ENCODE data around the gene SRC. TPM values are rescaled to one million over a fixed set of nuclear protein-coding genes. Genes with fewer than 3 reads are reported as not detected.

The SRC gene
- total and polyA plus RNA-seq, 2 donors (not counting 3 experiments of a cell fraction or from before 2014, with no cell fraction given), result 22.6 to 29.4 TPM

DNA sequence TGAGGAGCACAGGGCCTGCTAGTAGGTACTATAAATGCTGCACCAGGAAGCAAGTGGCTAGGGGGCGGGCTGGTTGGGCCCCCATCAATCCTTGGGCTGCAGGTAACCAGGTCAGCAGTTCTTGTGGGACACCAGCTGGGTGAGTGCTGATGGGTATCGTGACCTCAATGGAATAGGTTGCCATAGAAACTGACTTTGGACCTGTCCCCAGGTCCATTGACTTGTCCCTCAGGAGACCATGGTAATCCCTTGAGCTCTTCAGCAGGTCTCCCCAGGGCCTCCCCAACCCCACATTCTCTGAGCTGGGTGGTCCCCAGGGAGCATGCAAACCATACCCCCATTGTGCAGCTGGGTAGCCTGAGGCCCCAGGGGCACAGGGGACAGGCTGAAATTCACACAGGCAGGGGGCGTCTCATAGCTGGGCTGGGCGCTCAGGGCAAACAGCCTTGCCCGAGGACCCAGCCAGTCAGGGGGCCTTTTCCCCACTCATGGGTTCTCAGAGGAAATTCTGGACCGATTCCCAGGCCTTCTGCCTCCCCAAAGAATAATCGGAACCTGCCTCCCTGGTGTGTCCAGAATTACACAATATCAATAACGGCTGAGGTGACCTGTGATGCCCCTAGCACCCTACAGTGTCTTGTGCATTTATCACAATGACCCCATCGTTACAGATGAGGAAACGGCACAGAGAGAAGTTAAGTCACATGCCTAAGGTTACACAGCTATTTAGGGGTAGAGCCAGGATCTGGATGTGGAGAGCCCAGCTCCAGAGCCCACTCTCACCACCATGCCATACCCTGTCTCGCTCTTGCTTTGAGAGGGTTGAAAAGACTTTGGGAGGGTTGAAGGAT lies 35.9 kb downstream of the SRC start:
- DNase-seq (ENCODE audit: low read depth, low spot score), result no peak

More for the DNA sequence above, 35.9 kb downstream of the SRC start:
- Histone ChIP-seq H2AFZ (ENCODE audit: low read depth, low read length) (no peak overlapping the region), H3K4me1 (ENCODE audit: control insufficient read depth, extremely low read depth, insufficient read depth, low read length) (peaks cover 29% of the 10 kb centered on the region), H4K20me1 (replicated peaks; ENCODE audit: control insufficient read depth, extremely low read depth, insufficient read depth, low read length) (no peaks in the 10 kb centered on the region), H3K4me3 (replicated peaks in 1 of 3; ENCODE audit: insufficient read depth in 1 of 3, low read depth in 1 of 3, low read length in 3 of 3) (no peak overlapping the region), H3K27me3 (ENCODE audit: control insufficient read depth in 2 of 2, insufficient read depth in 2 of 2, low read length in 2 of 2) (no peaks in the 10 kb centered on the region), H3K9ac (replicated peaks; ENCODE audit: extremely low read depth, insufficient read depth, low read length) (no peak overlapping the region), H3K27ac (ENCODE audit: insufficient read depth, low read depth, low read length) (no peak overlapping the region), H3K9me1 (replicated peaks; ENCODE audit: control insufficient read depth, extremely low read depth, insufficient read depth, low read length) (no peaks in the 10 kb centered on the region), H3K79me2 (ENCODE audit: control insufficient read depth, insufficient read depth, low read length) (peaks cover 7% of the 10 kb centered on the region), H3K4me2 (ENCODE audit: insufficient read depth, low read length) (no peak overlapping the region), H3K36me3 (ENCODE audit: control insufficient read depth in 2 of 2, extremely low read depth in 1 of 2, insufficient read depth in 2 of 2, low read length in 2 of 2) (peaks cover 0 to 4% of the 10 kb centered on the region in 2 experiments), H3K9me3 (replicated peaks; ENCODE audit: control insufficient read depth, insufficient read depth, low read length) (no peaks in the 10 kb centered on the region)
- dilution Hi-C loops (cut with MboI; ENCODE audit: extremely low pct_ligation_motif_present, low sequenced_read_pairs), result no loop called here
- ChIA-PET CTCF (interaction anchor here (0.7 to 4.0 kb wide), 2 partner anchors 99 to 105 kb away, joined by 3 to 32 read pairs; no protein-coding TSS in a partner anchor), POLR2A (interaction anchor here (0.5 kb wide), 1 partner anchor 93 kb away, joined by 5 read pairs; no protein-coding TSS in a partner anchor)
- TF ChIP-seq POLR2A (IDR thresholded peaks at IDR 0.05; ENCODE audit: low read depth, low read length) (no peak), JUN (IDR thresholded peaks at IDR 0.05; ENCODE audit: borderline replicate concordance, insufficient read depth, insufficient read length, low read depth) (no peak), FOS (IDR thresholded peaks at IDR 0.05; ENCODE audit: borderline replicate concordance, insufficient read depth, low read length) (no peak), MYC (IDR thresholded peaks at IDR 0.05; ENCODE audit: low read depth, low read length) (no peak), GATA2 (IDR thresholded peaks at IDR 0.05; ENCODE audit: insufficient read depth, insufficient read length, low read depth, low read length) (no peak)
- TF ChIP-seq, protein P1, sequence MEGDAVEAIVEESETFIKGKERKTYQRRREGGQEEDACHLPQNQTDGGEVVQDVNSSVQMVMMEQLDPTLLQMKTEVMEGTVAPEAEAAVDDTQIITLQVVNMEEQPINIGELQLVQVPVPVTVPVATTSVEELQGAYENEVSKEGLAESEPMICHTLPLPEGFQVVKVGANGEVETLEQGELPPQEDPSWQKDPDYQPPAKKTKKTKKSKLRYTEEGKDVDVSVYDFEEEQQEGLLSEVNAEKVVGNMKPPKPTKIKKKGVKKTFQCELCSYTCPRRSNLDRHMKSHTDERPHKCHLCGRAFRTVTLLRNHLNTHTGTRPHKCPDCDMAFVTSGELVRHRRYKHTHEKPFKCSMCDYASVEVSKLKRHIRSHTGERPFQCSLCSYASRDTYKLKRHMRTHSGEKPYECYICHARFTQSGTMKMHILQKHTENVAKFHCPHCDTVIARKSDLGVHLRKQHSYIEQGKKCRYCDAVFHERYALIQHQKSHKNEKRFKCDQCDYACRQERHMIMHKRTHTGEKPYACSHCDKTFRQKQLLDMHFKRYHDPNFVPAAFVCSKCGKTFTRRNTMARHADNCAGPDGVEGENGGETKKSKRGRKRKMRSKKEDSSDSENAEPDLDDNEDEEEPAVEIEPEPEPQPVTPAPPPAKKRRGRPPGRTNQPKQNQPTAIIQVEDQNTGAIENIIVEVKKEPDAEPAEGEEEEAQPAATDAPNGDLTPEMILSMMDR (IDR thresholded peaks at IDR 0.05; ENCODE audit: extremely low read depth in 1 of 2, insufficient read depth in 1 of 2, low read depth in 1 of 2, low read length in 2 of 2), result no peak
- FAIRE-seq, result no peak
- BruUV-seq (replicated peaks), result no TSS peak
- intact Hi-C loops (cut with micrococcal nuclease), result loop anchor here (2.0 kb wide), 1 partner anchor 145 kb away; the partner anchor contains the start of gene BLCAP

Measured in endothelial cell of umbilical vein (primary cell).